Keratinocyte (primary cell): ENCODE measurements around the gene TOMT. TPM values are rescaled to one million over a fixed set of nuclear protein-coding genes. Genes with fewer than 3 reads are reported as not detected.

Experiments used
- DNase-seq: peaks from one replicate; pipeline ENCODE4 v3.0.0-alpha.2; 2011; ENCODE audit warnings: low read depth, missing footprints, low spot score
- FAIRE-seq: peaks from 2 replicates; lab custom pipeline; 2011; peaks lifted over from hg19 to GRCh38; lab: Jason Lieb, UNC
- H2AFZ ChIP-seq: 2 replicates; pipeline ENCODE4 v1.6.0; 2012; ENCODE audit warnings: low read length, control low read depth, inconsistent platforms; ENCODE audit not compliant: control insufficient read depth
- H3K27ac ChIP-seq: 2 replicates; pipeline ENCODE4 v1.5.1; 2011; ENCODE audit warnings: low read length; ENCODE audit not compliant: control insufficient read depth, insufficient read depth
- H3K27me3 ChIP-seq: 3 replicates; pipeline ENCODE4 v1.6.0; 2011; ENCODE audit warnings: low read length; ENCODE audit not compliant: control insufficient read depth, insufficient read depth; ENCODE audit errors: extremely low read depth
- H3K36me3 ChIP-seq, 2 experiments: 2 replicates in 1 of 2; 3 replicates in 1 of 2; pipeline ENCODE4 v1.5.1; 2011; ENCODE audit warnings: low read length in 2 of 2, mild to moderate bottlenecking in 1 of 2; ENCODE audit not compliant: control insufficient read depth in 2 of 2, insufficient read depth in 2 of 2; ENCODE audit errors: extremely low read depth in 1 of 2
- H3K4me1 ChIP-seq: 3 replicates; pipeline ENCODE4 v1.5.1; 2011; ENCODE audit warnings: low read length; ENCODE audit not compliant: control insufficient read depth, insufficient read depth; ENCODE audit errors: extremely low read depth
- H3K4me2 ChIP-seq: 3 replicates; pipeline ENCODE4 v1.6.0; 2011; ENCODE audit warnings: low read depth, low read length; ENCODE audit not compliant: control insufficient read depth, insufficient read depth; ENCODE audit errors: extremely low read depth
- H3K4me3 ChIP-seq, 3 experiments: fragments of 200-600 bp in 1 of 3; sonication (generic) in 1 of 3; 2 replicates in 2 of 3; 3 replicates in 1 of 3; pipeline ENCODE4 v1.5.1; 2011 to 2016; ENCODE audit warnings: low read length in 3 of 3, mild to moderate bottlenecking in 3 of 3, control low read depth in 2 of 3, inconsistent platforms in 1 of 3, low read depth in 1 of 3, mixed read lengths in 1 of 3, mixed run types in 1 of 3, moderate library complexity in 1 of 3; ENCODE audit not compliant: control insufficient read depth in 2 of 3, insufficient read depth in 2 of 3; ENCODE audit errors: extremely low read depth in 1 of 3
- H3K79me2 ChIP-seq: 2 replicates; pipeline ENCODE4 v1.6.0; 2012; ENCODE audit warnings: low read length; ENCODE audit not compliant: control insufficient read depth, insufficient read depth
- H3K9ac ChIP-seq: 3 replicates; pipeline ENCODE4 v1.6.0; 2011; ENCODE audit warnings: low read length; ENCODE audit not compliant: control insufficient read depth, insufficient read depth; ENCODE audit errors: extremely low read depth
- H3K9me1 ChIP-seq: 3 replicates; pipeline ENCODE4 v1.6.0; 2011; ENCODE audit warnings: low read length; ENCODE audit not compliant: control insufficient read depth, insufficient read depth; ENCODE audit errors: extremely low read depth
- H3K9me3 ChIP-seq: 2 replicates; pipeline ENCODE4 v1.5.1; 2012; ENCODE audit warnings: low read depth, low read length; ENCODE audit not compliant: control insufficient read depth
- H4K20me1 ChIP-seq: 3 replicates; pipeline ENCODE4 v1.6.0; 2011; ENCODE audit warnings: low read length; ENCODE audit not compliant: control insufficient read depth, insufficient read depth; ENCODE audit errors: extremely low read depth
- CTCF ChIP-seq, 3 experiments: IDR thresholded peaks in 1 of 3; conservative IDR thresholded peaks in 1 of 3; optimal IDR thresholded peaks in 1 of 3; 2 replicates in 2 of 3; 3 replicates in 1 of 3; pipeline versions ENCODE3 to v1.5.1; 2011; ENCODE audit warnings: low read length in 3 of 3, mild to moderate bottlenecking in 3 of 3, moderate library complexity in 2 of 3, control low read depth in 1 of 3, inconsistent platforms in 1 of 3; ENCODE audit not compliant: insufficient read depth in 2 of 3; ENCODE audit errors: extremely low read depth in 1 of 3
- EZH2 ChIP-seq: IDR thresholded peaks from one replicate; pipeline ENCODE4 v1.6.1; 2012; ENCODE audit warnings: inconsistent platforms, mild to moderate bottlenecking, low read length, moderate library complexity
- dilution Hi-C: fragments of 300-500 bp; cut with MboI; formaldehyde crosslinking; loops from one replicate; pipeline ENCODE4 v1.7.0; 2020; ENCODE audit warnings: low sequenced_read_pairs; ENCODE audit not compliant: extremely low pct_ligation_motif_present
- polyA plus RNA-seq, 5 experiments: library from polyadenylated mRNA; depleted of rRNA in 3 of 5; stranded (reverse) in 3 of 5; stranded (forward) in 1 of 5; unstranded in 1 of 5; fragments of >200 nt; gene quantifications; 1 replicate in 1 of 5; 2 replicates in 3 of 5; 3 replicates in 1 of 5; pipeline versions ENCODE4 v1.2.1 to v1.2.3, GENCODE V29; 2011 to 2012; ENCODE audit warnings: missing spikeins in 2 of 5, low read depth in 1 of 5, low replicate concordance in 1 of 5

Gene TOMT
- polyA plus RNA-seq, 1 donor (not counting 4 experiments of a cell fraction or from before 2014, with no cell fraction given) = not detected

- H3K4me2 ChIP-seq = no peak overlapping the region
- H3K36me3 ChIP-seq = no peaks in the 10 kb centered on the region
- FAIRE-seq (no peak), DNase-seq (no peak)
- no peaks in the 10 kb centered on the region for H4K20me1 ChIP-seq
- no peak overlapping the region for H3K27ac ChIP-seq
- H2AFZ ChIP-seq = no peak overlapping the region
- H3K9ac ChIP-seq = no peak overlapping the region
- TF ChIP-seq CTCF (optimal IDR thresholded peaks at IDR 0.05 in 1 of 3, IDR thresholded peaks at IDR 0.05 in 1 of 3, conservative IDR thresholded peaks at IDR 0.05 in 1 of 3; ENCODE audit: extremely low read depth in 1 of 3, insufficient read depth in 2 of 3, low read length in 3 of 3) (no peak), EZH2 (no peak)
- dilution Hi-C loops = no loop called here
- peaks cover 85% of the 10 kb centered on the region for H3K79me2 ChIP-seq
- H3K4me1 ChIP-seq = peaks cover 37% of the 10 kb centered on the region
- H3K27me3 ChIP-seq = no peaks in the 10 kb centered on the region
- H3K9me3 ChIP-seq = no peaks in the 10 kb centered on the region
- H3K9me1 ChIP-seq = no peaks in the 10 kb centered on the region
- no peak overlapping the region for H3K4me3 ChIP-seq
Observed at GRCh38 chr11:72075756-72076155, 30.0 kb upstream of the TOMT start.

GRCh38 chr11:72078477-72078876 lies 27.2 kb upstream of the TOMT start:
- Histone ChIP-seq H3K4me2 (peak overlapping the region; percentile 97), H3K4me3 (peak overlapping the region; percentile 73 to 94 (median 94)), H4K20me1 (no peaks in the 10 kb centered on the region), H3K27ac (peak overlapping the region; percentile 87), H3K9me1 (no peaks in the 10 kb centered on the region), H3K36me3 (no peaks in the 10 kb centered on the region), H2AFZ (peak overlapping the region; percentile 12), H3K4me1 (peaks cover 35% of the 10 kb centered on the region), H3K79me2 (peaks cover 60% of the 10 kb centered on the region), H3K9me3 (no peaks in the 10 kb centered on the region), H3K27me3 (no peaks in the 10 kb centered on the region), H3K9ac (peak overlapping the region; percentile 87)
- dilution Hi-C loops = no loop called here
- TF ChIP-seq CTCF (optimal IDR thresholded peaks at IDR 0.05 in 1 of 3, IDR thresholded peaks at IDR 0.05 in 1 of 3, conservative IDR thresholded peaks at IDR 0.05 in 1 of 3; ENCODE audit: extremely low read depth in 1 of 3, insufficient read depth in 2 of 3, low read length in 3 of 3) (no peak), EZH2 (no peak)
- no peak for FAIRE-seq
- DNase-seq = no peak
